Measurements from ENCODE around the gene OR2T3.
"Not testable (repeated sequence)": the region's sequence is repeated elsewhere in the genome, so short reads cannot be mapped to it uniquely, and the experiment has no call there.

The OR2T3 gene

DNA sequence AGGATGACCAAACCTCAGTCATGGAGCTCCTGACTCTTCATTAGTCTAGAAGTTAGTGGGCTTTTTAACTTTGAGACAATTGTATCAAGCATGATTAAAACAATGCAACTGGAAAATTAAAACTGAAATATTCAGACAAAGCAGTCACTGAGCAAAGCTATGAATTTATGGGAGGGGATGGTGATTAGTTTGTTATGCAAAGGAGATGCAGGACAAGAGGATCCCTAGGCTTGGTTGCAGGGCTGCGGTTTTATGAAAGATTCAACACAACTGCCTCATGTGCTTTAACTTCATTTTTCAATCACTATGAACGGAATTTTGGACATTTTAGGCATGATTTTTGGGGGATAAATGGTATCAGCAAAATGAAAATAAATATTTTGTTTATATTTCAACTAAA lies 1.0 kb upstream of the OR2T3 start:
- not testable (repeated sequence) for DNase-seq

- not testable (repeated sequence) for DNase-seq
These were observed 2.5 kb downstream of the OR2T3 start for GRCh38 chr1:248475660-248476059.

GRCh38 chr1:248481686-248482579 lies 8.8 kb downstream of the OR2T3 start:
- not testable (repeated sequence) for DNase-seq

DNA sequence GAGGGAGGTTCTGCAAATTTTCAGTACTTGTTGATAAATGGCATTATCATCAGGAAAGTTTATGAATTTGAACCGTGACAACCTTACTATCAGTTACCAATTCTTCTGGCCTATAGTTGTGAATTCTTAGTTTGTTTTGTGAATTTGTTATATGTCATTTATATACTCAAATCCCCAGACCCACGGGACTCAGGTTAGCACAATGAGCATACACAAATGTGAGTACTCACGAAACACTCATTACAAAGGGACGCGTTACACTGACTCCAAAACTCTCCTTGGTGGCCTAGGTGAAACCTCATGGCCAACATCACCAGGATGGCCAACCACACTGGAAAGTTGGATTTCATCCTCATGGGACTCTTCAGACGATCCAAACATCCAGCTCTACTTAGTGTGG lies 15.1 kb downstream of the OR2T3 start, which contains the start of gene OR2T5:
OR2T5 (plus strand) TSS at position 301 of the 400 bp plus-strand sequence; CDS start at position 301, 0 bp downstream.
- not testable (repeated sequence) for DNase-seq

- DNase-seq, result not testable (repeated sequence)
These were observed 23.5 kb downstream of the OR2T3 start for GRCh38 chr1:248496661-248497060.

DNA sequence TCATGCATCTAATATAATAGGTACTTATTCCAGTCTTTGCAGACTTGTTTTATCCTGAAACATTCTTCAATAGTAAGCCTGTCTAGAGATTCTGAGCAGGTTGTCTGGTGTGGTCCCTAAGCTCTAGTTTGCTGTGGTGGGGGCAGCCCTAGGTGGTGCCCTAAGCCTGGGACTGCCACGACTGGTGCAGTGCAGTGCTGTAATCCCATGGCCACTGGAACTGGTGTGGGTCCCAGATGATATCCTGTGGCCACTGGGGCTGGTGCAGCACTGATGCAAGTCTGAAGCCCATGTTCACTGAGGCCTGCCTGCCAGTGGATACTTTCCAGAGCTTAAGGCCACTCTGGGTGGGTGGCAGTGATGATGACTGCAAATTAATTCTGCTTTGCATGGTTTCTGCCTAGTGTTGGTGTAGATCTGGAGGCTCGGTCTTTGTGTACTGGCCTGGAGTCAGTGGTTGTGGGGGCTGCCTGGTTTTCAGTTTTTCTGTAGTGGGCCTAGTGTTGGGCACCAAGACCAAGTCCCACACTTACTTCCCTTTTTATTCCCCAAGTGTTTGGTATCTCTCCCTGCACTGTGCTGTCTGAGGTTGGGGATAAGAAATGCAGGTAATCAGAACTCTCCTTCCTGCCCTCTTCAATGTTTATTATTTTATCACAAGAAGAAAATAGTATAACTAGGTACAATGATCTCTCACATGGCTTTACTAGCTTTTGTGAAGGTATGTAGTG lies 27.3 kb downstream of the OR2T3 start:
- not testable (repeated sequence) for DNase-seq

DNA sequence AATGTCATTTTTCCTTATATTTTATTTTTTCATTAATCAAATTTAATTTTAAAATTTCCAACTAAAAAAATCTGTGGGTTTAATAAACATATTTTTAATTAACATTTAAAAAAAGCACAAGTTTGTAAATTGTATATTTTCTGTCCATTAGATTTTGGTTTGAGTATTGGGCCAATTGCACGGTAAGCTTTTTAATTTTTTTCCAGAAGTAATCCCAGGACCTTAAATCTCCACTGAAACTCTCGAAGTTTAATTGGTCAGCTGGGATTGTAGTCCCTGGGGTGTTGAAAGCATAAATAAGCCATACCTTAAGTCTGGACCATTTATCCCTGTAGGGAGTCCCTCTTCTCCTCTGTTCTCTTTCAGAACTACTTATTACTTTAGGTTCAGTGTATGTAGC lies 34.6 kb downstream of the OR2T3 start, which contains the start of gene OR2G6:
OR2G6 (plus strand) TSS at position 301 of the 400 bp plus-strand sequence. CDS start 13,574 bp downstream, outside the sequence.
- not testable (repeated sequence) for DNase-seq

DNA sequence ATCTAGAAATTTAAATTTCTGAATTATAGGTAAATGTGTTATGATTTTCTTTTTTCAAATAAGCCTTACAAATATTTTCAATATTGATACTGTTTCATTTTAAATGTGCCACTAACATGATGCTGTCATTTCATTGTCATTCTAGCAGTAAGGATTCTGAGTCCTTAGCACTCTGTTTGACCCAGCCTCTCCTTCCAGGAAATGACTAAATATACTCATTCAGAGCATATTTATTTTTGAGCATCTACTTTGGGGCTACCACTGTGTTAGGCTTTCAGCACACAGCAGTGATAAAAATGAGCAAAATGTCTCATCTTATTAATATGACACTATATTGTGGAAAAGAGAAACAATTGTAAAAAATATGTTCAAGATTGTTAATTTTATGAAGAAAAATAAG lies 37.1 kb downstream of the OR2T3 start:
- DNase-seq, result not testable (repeated sequence)

GRCh38 chr1:248521856-248522255 lies 48.7 kb downstream of the OR2T3 start:
- no peak for DNase-seq
